ENCODE results near the gene IGSF3.

Gene IGSF3

DNA sequence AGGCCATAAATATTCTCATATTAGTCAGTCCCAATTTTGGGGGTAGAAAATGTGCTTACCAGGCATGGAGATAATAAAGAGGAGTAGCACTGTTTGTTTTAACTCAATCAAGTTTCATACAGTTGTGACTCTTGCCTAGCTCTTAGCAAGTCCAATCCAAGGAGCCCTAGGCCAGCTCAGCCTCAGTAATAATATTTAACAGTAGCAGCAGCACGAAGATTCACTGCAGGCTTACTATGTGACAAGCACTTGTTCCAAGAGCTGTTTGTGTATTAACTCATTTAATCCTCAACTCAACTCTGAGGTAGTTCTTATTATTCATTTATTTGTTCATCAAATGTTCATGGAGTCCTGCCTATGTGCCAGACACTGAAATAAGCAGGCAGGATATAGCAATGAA is 109.0 kb downstream of the IGSF3 start:
- DNase-seq (ENCODE audit: extremely low read depth, low read depth), result no peak
- TF ChIP-seq CTCF (IDR thresholded peaks at IDR 0.05; ENCODE audit: low read depth, low read length), result no peak

GRCh38 chr1:116558140-116558549 is 109.4 kb downstream of the IGSF3 start:
- TF ChIP-seq CTCF (IDR thresholded peaks at IDR 0.05; ENCODE audit: low read depth, low read length), result no peak
- no peak for DNase-seq (ENCODE audit: extremely low read depth, low read depth)

- no peak for DNase-seq (ENCODE audit: extremely low read depth, low read depth)
- TF ChIP-seq CTCF (IDR thresholded peaks at IDR 0.05; ENCODE audit: low read depth, low read length), result no peak
These were observed 110.1 kb downstream of the IGSF3 start for GRCh38 chr1:116557323-116557878.

- TF ChIP-seq CTCF (IDR thresholded peaks at IDR 0.05; ENCODE audit: low read depth, low read length), result no peak
- DNase-seq (ENCODE audit: extremely low read depth, low read depth), result no peak
These were observed 111.1 kb downstream of the IGSF3 start for GRCh38 chr1:116556289-116557006.

DNA sequence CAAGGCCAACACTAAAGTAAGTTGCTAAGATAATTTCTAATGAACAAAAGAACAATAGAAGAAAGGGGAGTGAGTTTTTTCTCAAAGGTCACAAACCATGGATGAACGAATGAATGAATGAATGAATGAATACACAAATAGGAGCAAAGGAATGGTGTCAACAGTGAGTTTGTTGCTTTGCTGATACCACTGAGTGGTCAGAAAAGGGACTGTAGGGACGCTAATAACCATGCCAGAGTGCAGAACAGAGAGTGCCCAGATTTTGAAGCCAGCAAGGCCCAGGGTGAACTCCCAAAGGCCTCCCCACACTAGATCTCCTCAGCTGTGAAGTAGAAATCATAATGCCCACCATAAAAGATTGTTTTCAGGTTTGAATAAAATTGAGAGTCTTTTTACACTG is 112.6 kb downstream of the IGSF3 start:
- no peak for TF ChIP-seq CTCF (IDR thresholded peaks at IDR 0.05; ENCODE audit: low read depth, low read length)
- no peak for DNase-seq (ENCODE audit: extremely low read depth, low read depth)

- DNase-seq (ENCODE audit: extremely low read depth, low read depth), result no peak
- no peak for TF ChIP-seq CTCF (IDR thresholded peaks at IDR 0.05; ENCODE audit: low read depth, low read length)
These were observed 114.0 kb downstream of the IGSF3 start for GRCh38 chr1:116553386-116554115.

DNA sequence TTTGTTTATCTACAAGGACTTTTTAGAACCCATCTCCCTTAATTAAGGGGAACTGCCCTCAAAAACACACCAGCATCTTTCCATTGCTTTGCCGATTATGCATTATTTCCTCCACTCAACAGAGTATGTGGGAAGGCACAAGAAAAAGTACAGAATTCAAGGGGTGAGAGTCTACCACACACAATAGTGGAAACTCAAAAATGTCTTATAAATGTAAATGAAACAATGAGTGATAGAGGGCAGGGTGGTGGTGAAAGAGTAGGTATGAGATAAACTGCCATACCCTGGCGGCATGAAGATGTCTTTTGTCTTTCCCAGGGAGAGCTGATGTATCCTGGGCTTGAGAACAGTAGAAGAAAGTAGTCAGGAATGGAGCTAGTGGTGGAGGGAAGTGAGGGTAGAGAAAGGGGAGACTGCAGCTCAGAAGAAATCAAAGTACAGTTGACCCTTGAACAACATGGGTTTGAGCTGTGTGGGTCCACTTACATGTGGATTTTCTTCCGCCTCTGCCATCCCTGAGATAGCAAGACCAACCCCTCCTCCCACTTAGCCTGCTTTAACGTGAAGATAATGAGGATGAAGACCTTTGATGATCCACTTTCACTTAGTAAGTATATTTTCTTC is 121.1 kb downstream of the IGSF3 start:
- no peak for TF ChIP-seq CTCF (IDR thresholded peaks at IDR 0.05; ENCODE audit: low read depth, low read length)
- no peak for DNase-seq (ENCODE audit: extremely low read depth, low read depth)

All from AG09319 (cell line).